ENCODE measurements around the gene FBXO24.
"Not testable (repeated sequence)": the region's sequence is repeated elsewhere in the genome, so short reads cannot be mapped to it uniquely, and the experiment has no call there.

FBXO24 gene, protein sequence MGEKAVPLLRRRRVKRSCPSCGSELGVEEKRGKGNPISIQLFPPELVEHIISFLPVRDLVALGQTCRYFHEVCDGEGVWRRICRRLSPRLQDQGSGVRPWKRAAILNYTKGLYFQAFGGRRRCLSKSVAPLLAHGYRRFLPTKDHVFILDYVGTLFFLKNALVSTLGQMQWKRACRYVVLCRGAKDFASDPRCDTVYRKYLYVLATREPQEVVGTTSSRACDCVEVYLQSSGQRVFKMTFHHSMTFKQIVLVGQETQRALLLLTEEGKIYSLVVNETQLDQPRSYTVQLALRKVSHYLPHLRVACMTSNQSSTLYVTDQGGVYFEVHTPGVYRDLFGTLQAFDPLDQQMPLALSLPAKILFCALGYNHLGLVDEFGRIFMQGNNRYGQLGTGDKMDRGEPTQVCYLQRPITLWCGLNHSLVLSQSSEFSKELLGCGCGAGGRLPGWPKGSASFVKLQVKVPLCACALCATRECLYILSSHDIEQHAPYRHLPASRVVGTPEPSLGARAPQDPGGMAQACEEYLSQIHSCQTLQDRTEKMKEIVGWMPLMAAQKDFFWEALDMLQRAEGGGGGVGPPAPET

DNA sequence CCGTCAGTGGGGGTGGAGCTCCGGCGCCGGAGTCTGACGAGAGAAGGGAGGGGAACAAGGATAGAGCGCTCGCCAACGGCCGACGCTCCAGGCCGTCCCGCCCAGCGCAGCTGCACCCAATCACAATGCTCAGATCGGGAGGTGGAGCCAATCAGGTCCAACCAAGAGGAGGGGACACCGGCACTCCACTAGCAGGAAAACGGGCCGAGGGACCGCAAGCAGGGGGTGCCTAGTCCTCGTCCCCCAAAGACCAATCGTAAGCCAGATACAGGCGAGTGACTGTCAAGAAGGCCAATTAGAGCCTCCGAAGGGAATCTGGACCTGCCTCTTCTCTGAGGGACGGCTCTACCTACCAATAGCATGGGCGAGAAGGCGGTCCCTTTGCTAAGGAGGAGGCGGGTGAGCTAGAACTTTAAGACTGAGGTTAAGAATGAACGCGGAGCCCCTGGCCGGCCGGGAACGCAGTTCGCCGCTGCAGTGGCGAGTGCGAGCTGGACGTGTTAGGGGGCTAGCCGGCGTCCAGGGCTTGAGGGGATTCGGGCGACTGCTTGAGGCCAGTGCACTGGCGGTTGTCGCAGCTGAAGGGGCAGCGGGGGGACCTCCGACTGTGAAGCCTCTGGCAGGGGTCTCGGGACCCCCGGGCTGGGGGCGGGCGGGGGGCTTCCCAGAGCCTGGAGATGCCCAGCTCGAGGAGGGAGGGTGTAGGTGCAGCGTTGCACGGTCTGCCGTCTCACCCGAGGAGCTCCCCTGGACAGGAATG, at the start of gene FBXO24:
Gene FBXO24 (plus strand): TSS at position 63 of the 760 bp plus-strand sequence. CDS start 298 bp downstream, at position 361.
- peak; percentile 99 for DNase-seq (ENCODE audit: low read depth)

- DNase-seq (ENCODE audit: low read depth) = not testable (repeated sequence)
Measured at GRCh38 chr7:100536695-100537094, 49.4 kb upstream of the FBXO24 start.

DNA sequence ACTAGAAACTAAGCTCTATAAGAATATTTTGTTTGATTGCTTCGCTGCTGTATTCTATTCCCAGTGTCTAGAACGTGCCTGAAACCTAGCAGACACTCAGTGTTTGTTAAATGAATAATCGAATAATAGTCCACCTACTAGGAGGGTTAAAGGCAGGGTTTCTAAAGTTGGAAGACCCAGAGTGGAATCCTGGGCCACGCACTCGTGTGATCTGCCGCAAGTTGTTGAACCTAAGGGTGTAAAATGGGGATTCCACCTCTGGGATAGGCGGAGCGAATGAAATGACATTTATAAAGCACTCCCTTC, 47.8 kb upstream of the FBXO24 start:
- no peak for DNase-seq (ENCODE audit: low read depth)

GRCh38 chr7:100538654-100539435, 47.3 kb upstream of the FBXO24 start, which contains the start of gene AGFG2:
AGFG2 (plus strand) TSS chr7:100539203; CDS start chr7:100539347, 144 bp downstream.
- peak; percentile 100 for DNase-seq (ENCODE audit: low read depth)

GRCh38 chr7:100539436-100540006, 46.6 kb upstream of the FBXO24 start:
- no peak for DNase-seq (ENCODE audit: low read depth)

DNA sequence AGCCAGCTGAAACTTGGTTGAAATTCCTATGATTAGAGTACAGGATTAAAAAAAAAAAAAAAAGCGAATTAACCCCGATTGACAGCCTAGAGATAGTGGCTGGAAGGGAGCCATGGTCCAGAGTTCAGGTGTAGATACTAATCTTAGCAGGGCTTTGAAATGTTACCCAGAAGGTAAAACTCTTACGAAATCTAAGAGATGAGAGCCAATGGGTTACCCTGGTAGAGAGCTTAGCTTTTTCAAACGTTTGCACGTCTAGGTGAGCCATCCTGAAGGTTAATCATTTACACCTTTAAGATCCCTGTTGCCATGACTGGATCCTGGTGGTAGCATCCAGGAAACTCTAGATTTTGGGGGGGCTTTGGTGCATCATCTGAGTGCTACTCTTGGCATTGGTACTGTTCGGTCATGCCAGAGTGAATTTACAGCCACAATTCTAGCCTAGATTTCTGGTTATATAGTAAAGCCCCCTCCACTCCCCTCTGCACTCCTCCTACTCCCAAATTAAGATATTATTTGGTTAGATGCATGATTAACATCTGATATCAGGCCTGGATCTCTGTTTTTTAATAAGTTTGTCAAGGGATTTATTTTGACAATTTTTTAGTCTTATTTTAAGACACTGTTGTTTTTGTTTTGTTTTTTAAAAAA, 45.9 kb upstream of the FBXO24 start:
- no peak for DNase-seq (ENCODE audit: low read depth)

DNA sequence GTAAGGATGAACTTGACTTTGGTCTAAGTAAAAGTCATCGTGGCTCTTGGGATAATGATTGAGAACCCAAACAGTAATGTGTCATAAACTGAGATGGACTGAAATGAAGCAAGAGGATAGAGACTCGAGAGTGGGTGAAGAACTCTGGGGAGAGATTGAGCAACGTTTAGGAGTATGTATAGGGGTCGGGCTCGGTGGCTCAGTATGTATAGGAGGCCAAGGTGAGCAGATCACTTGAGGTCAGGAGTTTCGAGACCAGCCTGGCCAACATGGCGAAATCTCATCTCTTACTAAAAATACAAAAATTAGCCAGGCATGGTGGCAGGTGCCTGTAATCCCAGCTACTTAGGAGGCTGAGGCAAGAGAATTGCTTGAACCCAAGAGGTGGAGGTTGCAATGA, 44.8 kb upstream of the FBXO24 start:
- DNase-seq (ENCODE audit: low read depth) = not testable (repeated sequence)

GRCh38 chr7:100543586-100543985, 42.5 kb upstream of the FBXO24 start:
- DNase-seq (ENCODE audit: low read depth) = no peak

GRCh38 chr7:100544386-100544785, 41.7 kb upstream of the FBXO24 start:
- DNase-seq (ENCODE audit: low read depth) = no peak

DNA sequence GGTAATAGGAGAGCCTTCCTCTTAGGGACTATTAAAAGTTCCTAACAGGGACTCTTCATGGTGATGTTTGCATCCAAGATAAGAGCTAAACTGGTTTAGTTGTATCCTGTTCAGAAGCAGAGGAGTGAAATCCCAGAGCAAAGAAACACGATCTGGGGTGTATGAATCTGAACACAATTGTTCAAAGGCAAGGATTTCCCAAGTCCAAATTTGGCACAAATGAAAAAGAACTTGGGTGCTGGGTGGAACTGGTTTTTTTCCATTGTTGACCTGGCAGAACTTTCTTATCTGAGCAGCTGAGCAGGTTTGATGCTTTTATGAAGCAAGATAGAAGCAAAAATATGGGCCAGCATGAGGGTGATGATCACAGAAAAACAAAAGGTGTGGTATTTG, 41.2 kb upstream of the FBXO24 start:
- no peak for DNase-seq (ENCODE audit: low read depth)

DNA sequence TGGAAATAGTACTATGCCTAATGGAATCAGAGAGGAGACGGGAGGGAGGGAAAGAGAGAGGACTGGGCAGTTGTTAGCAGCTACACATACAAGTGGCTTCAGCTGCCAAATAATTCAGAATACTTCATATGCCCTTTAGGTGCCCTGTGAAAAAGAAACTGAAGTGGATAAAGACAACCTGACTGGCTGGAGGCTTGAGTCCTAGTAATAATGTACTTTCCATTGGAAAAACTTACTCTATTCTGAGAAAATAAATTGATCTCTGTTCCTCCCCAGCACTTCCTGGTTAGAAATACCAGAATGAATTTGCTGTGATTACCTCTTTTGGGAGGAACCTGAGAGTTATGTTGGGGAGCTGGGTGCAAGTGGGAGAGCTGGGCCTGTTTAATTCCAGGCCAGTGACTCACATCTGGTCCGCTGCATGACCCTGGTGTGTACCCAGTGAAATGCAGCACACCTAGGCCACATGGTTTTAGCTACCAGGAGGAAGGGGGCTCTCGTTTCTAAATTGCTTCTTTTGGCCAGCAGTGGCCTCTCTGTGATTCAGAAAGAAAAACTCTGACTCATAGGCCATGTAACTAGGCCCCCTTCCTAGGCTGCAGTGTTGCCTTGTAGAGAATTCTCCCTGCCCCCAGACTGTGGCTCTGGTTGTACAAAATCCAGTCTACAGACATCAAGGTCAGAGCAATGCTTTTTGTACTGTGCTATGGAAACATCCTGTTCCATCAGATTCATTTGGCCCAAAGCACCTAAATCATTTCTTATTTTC, 40.6 kb upstream of the FBXO24 start:
- no peak for DNase-seq (ENCODE audit: low read depth)

DNA sequence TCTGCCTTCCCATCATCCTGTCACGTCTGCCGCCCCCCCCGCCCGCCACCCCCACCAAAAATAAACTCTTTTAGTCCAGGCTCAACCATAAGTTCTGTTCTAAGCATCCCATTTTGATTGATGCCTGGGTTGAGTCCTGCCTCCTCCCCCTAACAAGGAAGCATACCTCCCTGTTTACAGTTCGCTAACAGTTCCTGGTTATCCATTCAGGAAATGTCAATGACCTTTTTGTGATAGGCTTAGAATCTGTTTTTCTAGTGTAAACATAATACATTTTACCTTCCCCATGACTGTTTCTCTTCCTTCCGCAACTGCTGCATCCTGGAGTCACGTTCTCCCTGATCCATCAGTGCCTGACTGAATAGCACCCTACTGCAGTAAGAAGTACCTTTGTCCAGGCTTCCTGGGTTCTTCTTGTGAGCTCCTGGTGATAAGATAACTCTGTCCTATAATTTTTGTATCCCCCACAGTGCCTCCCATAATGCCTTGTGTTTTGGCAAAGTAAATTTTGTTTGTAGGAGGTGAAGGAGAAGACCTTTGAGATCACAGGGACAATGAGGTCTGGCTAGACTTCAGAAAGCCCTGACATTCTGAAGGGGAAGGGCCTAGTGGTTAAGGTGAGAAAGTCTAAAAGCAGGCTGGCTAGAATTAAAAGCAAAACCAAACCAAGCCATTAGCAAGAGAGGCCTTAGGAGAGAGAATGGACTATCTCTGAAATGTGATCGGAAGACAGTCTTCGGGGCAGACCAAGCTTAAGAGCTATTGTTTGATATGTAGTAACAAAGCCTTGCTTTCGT, 39.8 kb upstream of the FBXO24 start:
- DNase-seq (ENCODE audit: low read depth) = no peak

DNA sequence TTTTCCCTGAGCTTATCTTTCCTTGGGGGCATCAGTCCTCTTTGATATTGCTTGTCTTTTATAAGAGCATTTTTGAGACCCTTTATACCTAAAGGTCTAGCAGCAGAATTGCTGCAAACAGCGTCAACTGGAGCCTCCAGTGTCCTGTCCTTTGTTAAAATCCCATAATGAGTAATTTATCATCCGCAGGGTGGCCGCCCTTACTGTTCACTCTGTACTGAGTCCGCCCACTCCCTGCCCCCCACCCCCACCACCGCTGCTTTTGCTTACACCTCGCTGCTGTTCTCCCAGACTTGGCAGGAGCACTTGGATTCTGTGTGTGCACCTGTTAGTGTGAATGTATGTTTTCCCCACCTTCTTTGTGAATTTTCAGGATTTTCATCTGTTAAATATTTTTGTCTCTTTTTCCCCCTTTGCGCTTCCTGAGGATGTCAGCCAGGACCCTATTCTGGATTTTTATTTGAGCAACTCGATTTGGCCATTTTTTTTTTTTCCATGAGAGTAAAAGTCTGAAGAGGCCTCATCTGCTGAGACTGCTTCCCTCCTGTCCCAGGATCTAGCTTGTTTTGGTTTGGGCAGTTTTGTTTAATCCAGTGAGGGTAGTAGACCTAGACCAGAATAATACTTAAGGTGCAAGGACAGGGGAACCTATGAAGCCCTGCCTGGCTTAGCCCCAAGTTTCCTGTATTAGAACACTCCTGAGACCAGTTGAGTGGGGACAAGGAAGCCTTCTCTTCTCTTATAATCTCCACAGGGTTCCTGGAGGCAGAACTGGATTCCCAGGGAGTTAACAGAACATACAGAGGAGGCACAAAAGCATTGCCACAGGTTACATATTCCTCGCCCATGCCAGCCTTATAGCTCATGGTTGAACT, 39.0 kb upstream of the FBXO24 start:
- no peak for DNase-seq (ENCODE audit: low read depth)

DNA sequence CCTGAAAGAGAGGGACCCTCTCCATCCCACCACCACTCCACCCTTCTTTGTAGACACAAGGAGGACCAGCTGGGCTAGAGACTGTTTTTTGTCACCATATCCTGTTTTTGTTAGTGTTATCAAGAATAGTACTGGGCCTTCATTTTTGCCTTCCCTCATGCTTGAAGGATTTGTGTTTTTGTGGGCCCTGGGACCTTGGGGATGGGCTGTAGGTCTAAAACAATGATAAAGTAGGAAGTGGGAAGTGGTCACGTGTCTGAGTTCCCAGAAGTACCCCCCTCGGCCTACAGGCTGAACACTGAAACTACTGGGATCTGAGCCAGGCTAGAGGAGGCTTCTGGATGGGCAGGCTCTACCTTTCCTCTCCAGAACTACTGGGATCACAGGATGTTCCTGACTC, 38.3 kb upstream of the FBXO24 start:
- no peak for DNase-seq (ENCODE audit: low read depth)

DNA sequence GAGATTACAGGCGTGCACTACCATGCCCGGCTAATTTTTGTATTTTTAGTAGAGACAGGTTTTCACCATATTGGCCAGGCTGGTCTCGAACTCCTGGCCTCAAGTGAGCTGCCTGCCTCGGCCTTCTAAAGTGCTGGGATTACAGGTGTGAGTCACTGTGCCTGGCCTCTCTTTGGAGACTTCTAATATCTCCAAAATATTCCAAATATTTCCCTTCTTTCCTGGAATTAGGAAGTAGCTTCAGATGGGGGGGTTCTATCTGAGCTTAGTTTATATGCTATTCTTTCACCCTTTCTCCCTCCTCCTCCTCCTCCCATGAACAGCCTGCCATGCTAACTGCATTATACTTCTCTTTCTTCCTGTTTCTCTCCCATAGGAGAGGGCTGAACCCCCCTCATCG, 37.7 kb upstream of the FBXO24 start:
- DNase-seq (ENCODE audit: low read depth) = not testable (repeated sequence)

DNA sequence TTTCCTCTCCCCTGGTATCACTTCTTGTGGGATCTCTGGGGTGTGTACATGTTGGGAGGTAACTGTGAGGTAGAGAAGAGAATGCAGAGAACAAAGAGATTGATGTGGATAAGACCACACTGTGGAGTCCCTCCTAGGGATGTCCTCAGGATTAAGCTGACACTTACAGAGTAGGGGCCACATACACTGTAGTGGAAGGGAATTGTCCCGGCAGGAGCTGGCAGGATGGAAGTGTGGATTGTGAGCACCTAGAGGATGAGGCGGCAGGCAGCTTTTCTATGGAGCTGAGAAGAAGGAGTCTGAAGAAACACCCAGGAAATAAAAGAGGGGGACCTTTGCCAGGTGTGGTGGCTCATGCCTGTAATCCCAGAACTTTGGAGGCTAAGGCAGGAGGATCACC, 33.6 kb upstream of the FBXO24 start:
- DNase-seq (ENCODE audit: low read depth) = no peak

- DNase-seq (ENCODE audit: low read depth) = no peak
Measured at GRCh38 chr7:100553032-100553431, 33.1 kb upstream of the FBXO24 start.

GRCh38 chr7:100555701-100556100, 30.4 kb upstream of the FBXO24 start:
- DNase-seq (ENCODE audit: low read depth) = no peak

- DNase-seq (ENCODE audit: low read depth) = no peak
Measured at GRCh38 chr7:100556541-100556940, 29.6 kb upstream of the FBXO24 start.

All from activated T-helper 1 cell treated with Interleukin-2 at 50 U/mL for 16 hours (primary cell).